HCT116 (cell line): ENCODE measurements around the gene NPIPA5.

Experiments
- CTCF ChIP-seq, 3 experiments: fragments of 200-600 bp in 1 of 3; sonication (generic) in 1 of 3; IDR thresholded peaks in 2 of 3; conservative IDR thresholded peaks in 1 of 3; 2 replicates each; pipeline ENCODE4 v1.5.1; 2012 to 2017; ENCODE audit warnings: low read depth in 2 of 3, low read length in 2 of 3, antibody characterized with exemption in 1 of 3, borderline replicate concordance in 1 of 3, control low read depth in 1 of 3, mild to moderate bottlenecking in 1 of 3, mixed read lengths in 1 of 3, mixed run types in 1 of 3, moderate library complexity in 1 of 3; ENCODE audit not compliant: insufficient read depth in 1 of 3
- ELF1 ChIP-seq: IDR thresholded peaks from 2 replicates; pipeline ENCODE4 v1.6.1; 2012; ENCODE audit warnings: low read depth, borderline replicate concordance
- EZH2 ChIP-seq: fragments of 200-600 bp; sonication (generic); IDR thresholded peaks from 2 replicates; pipeline ENCODE4 v1.6.1; 2017; ENCODE audit warnings: antibody characterized with exemption, mixed run types
- FOSL1 ChIP-seq: IDR thresholded peaks from 2 replicates; pipeline ENCODE4 v1.6.1; 2012; ENCODE audit warnings: low read depth
- POLR2A ChIP-seq: IDR thresholded peaks from 2 replicates; pipeline ENCODE4 v1.7.0; 2011; ENCODE audit warnings: borderline replicate concordance; ENCODE audit not compliant: insufficient read depth, insufficient read length; ENCODE audit errors: extremely low read depth
- POLR2AphosphoS5 ChIP-seq: IDR thresholded peaks from 2 replicates; pipeline ENCODE4 v1.6.1; 2011; ENCODE audit warnings: mild to moderate bottlenecking, low read depth, low read length, moderate library complexity
- RAD21 ChIP-seq: IDR thresholded peaks from 2 replicates; pipeline ENCODE4 v1.6.1; 2012; ENCODE audit warnings: low read depth, mild to moderate bottlenecking
- SRF ChIP-seq: IDR thresholded peaks from 2 replicates; pipeline ENCODE4 v1.6.1; 2012; ENCODE audit warnings: low read depth

GRCh38 chr16:15398618-15399316 is 20.7 kb upstream of the NPIPA5 start:
- TF ChIP-seq CTCF (IDR thresholded peaks at IDR 0.05 in 2 of 3, conservative IDR thresholded peaks at IDR 0.05 in 1 of 3; ENCODE audit: borderline replicate concordance in 1 of 3, insufficient read depth in 1 of 3, low read depth in 2 of 3, low read length in 2 of 3) (no peak), EZH2 (no peak), POLR2A (no peak), FOSL1 (no peak), RAD21 (no peak), SRF (no peak), ELF1 (no peak), POLR2AphosphoS5 (no peak)
